ENCODE results near the gene FARS2.

FARS2 gene

GRCh38 chr6:5731435-5731834, 470.1 kb downstream of the FARS2 start:
- no peak for DNase-seq (ENCODE audit: low spot score)

DNA sequence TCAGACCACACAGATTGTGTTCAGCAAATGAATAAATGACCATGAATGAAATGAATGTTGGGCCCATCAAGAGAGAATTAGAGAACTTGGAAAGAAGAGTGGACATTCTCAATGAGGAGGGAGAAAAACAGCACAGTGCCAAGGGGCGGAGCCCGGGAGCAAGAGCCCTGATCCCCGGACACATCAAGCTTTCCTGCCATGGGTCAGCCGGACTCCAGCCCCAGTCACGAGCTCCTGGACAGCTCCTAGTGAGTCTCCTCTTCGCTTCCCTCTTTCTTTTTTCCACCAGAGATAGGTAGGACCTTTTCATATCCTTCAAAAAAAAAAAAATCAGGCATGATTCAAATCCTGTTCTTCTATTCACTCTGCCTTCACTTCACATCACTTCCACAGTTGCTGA, 471.2 kb downstream of the FARS2 start:
- DNase-seq (ENCODE audit: low spot score): no peak

DNA sequence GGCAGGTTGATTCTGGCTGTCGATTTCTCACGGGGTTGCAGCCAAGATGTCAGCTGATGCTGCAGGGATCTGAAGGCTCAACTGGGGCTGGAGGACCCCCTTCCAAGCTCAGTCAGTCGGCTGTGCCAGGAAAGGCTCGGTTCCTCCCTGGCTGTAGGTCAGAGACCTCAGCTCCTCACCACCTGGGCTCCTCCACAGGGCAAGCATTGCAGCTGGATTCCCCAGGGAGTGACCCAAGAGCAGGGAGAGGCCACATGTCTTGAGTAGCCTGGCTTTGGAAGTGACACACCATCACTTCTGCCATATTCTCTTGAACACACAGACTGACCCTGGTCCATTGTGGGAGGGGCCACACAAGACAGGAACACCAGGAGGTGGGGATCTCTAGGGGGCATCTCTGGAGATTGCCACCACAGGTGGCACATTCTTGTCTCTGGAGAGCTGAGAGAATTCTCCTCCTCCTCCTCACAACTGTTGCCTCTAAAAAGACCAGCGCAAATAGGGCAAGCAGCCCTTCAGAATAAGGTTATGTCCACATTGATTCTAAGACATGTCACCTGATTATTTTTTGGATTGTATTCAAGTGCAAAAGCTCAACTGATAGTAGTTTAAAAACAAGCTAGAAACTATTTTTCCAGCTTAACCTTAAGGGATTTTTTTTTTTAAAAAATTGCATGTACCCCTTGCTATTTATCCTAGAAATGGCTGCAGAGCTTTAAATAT, 474.9 kb downstream of the FARS2 start:
- DNase-seq (ENCODE audit: low spot score): no peak

DNA sequence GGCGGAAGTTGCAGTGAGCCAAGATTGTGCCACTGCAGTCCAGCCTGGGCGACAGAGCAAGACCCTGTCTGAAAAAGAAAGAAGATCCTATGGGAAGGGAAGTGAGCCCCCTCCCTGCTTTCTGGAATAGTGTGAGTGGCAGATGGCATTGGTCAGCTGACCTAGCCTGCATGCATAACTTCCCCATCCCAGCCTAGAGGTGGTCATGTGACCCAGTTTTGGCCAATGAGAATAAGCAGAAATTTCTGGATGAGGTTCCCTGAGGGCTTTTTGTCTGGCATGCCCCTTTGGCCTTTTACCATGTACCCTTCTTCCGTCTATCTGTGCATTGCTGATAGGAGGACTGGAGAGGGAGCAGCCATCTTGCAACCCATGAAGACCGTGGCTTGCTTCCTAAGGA, 476.1 kb downstream of the FARS2 start:
- DNase-seq (ENCODE audit: low spot score): no peak

DNA sequence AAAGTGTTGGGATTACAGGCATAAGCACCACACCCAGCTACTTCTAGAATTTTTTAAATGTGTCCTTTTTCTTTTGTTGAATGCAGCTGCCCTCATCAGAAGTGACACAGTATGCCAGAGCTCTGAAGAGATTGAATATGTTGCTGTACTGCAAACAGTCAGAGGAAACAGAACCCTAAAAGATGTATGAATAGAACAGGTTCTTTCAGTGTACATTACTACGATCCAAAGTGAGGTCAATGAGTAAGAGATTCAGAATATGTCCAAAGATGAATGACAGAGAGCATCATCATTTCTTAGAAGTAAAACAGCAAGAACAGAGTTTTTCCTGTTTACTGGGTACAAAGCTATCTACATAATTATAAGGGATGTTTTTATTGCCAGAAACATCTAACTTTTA, 476.9 kb downstream of the FARS2 start:
- DNase-seq (ENCODE audit: low spot score): no peak

- DNase-seq (ENCODE audit: low spot score): no peak
Observed at GRCh38 chr6:5744497-5744896, 483.2 kb downstream of the FARS2 start.

DNA sequence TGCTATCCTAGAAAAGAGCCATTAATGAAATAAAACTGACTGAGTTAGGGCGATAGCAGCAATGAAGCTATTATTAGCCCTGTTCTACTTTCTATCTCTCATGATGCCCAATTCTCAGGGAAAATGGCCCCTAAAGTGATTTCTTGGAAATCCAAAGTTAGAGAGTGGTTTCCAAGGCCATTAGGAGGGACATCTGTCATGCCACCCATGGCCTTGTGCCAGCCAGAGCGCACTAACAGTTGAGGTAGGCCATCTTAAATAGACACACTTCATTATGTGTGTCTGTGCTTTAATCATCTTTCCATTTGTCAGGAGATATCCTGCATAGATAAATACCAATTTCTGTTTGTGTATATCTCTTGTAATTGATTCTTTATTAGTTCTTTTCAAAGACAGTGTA, 483.8 kb downstream of the FARS2 start:
- no peak for DNase-seq (ENCODE audit: low spot score)

- DNase-seq (ENCODE audit: low spot score): no peak
Observed at GRCh38 chr6:5746053-5746758, 484.9 kb downstream of the FARS2 start.

DNA sequence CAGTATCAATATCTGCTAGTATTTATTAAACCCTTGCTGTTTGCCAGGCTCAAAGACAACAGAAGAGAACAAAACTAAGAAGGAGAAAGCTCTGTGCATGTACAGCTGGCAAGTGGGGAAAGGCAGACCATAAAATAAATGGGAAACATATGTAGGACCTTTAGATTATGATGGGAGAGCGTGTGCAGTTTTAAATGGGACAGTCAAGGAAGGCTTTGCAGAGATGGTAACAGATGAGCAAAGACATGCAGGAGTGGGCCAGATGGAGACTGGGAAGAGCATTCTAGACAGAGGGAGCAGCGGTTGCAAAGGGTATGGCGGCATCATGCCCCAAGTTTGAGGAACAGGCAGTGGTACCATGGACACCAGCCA, 485.4 kb downstream of the FARS2 start:
- DNase-seq (ENCODE audit: low spot score): no peak

- DNase-seq (ENCODE audit: low spot score): no peak
Observed at GRCh38 chr6:5747379-5747778, 486.1 kb downstream of the FARS2 start.

DNA sequence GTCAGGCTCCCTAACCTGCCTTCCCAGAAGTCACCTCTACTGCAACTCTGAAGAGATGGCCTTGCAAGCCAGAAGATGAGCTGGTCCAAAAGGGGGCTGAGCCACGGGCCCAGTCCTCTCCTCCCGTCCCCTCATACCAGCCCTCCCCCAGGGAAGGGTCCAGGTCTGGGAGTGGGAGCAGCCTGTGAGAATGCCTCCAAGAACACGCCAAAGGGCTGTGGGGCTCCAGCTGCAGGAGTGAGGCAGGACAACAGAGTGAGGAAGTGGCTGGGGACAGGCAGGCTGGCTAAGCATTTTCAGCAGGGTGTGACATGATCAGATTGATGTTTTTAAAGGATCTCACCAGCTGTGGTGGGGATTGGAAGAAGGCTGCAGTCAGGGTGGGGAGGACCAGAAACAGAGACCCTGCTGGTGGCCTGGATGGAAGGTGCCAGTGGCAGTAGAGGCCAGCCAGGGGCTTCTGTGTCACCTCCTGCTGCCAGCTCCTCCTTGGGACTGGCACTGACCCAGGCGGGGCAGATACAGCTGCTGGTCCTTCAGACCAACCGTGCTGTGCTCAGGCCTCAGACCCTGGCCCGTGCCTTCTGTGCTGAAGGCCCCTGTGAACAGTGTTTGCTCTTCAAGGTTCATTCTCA, 487.8 kb downstream of the FARS2 start:
- no peak for DNase-seq (ENCODE audit: low spot score)

- DNase-seq (ENCODE audit: low spot score): no peak
Observed at GRCh38 chr6:5749651-5750215, 488.4 kb downstream of the FARS2 start.

DNA sequence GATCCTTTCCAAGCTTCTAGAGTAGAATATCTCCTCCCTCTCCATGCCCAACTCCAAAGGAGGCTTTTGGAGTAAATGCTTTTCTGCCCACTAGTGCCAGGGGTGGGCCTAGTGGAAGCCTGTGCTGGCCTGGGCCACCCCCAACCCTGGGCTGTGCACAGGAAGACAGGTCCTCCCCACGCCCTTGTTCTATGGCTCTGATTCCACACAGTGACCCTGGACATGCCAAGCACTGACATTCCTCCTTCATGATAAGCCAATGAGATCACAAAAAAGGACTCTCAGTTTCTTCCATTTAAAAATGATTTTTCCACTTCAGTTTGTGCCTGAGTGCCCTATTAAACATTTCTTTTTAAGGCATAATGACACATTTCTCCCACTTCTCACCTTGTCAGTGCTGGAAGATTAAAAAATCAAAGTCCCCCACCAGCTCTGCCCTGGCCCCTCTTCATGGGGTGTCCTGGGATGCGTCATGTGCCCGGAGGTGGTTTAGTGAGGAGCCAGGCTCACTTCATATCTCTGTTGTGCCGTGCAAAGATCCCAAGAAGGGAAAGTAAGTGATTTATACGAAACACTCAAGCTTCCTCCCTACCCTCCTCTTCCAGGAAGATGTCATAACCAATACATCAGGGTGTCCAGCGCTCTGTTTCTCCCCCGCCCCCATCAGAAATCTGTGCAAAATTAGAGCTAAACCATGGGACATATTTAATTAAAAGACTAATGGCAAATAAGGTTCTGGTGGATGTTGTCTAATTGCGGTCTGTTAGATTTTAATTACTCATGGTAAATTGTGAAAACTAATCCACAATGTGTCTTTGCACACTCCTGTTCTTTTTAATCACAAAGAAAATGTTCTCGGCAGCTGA, 490.4 kb downstream of the FARS2 start:
- DNase-seq (ENCODE audit: low spot score): no peak

- DNase-seq (ENCODE audit: low spot score): peak; percentile 53
Observed at GRCh38 chr6:5752391-5752680, 491.0 kb downstream of the FARS2 start.

DNA sequence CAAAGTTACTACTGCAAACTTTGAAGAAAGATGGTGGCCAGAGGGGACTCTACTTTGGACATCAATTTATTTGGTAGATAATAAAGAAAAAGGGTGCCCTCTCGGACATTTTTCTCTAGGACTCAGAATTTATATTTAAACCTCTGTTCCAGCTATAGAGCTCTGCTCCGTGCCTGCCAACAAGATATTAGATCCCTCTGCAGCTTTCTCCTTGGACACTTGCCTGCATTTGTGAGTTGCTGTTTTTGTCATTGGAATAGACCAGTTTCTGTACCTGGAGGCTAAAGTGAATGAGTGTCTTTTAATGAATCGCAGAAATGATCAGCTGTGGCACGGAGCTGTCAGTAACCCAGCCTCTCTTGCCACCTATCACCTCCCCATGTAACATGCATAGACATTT, 491.9 kb downstream of the FARS2 start:
- no peak for DNase-seq (ENCODE audit: low spot score)

GRCh38 chr6:5754904-5755303, 493.6 kb downstream of the FARS2 start:
- DNase-seq (ENCODE audit: low spot score): no peak

- DNase-seq (ENCODE audit: low spot score): no peak
Observed at GRCh38 chr6:5759571-5759970, 498.3 kb downstream of the FARS2 start.

DNA sequence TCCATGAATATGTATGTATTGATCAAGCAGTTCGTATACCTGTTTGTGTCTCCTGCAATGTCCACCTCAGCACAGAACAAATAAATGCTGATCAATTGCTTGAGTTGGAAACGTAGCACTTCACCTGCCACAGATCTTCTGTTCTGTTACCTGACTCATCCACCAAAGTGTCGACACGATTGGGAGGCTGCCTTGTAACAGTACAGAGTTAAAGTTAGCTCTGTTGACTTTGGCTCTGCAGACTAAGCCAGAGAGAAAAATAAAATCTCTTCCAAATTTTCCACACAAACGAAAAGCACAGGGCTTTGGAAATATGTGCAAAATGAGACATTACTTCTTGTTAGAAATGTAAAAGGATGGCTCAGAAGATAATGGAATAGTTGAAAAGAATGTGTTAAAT, 500.1 kb downstream of the FARS2 start:
- no peak for DNase-seq (ENCODE audit: low spot score)

DNA sequence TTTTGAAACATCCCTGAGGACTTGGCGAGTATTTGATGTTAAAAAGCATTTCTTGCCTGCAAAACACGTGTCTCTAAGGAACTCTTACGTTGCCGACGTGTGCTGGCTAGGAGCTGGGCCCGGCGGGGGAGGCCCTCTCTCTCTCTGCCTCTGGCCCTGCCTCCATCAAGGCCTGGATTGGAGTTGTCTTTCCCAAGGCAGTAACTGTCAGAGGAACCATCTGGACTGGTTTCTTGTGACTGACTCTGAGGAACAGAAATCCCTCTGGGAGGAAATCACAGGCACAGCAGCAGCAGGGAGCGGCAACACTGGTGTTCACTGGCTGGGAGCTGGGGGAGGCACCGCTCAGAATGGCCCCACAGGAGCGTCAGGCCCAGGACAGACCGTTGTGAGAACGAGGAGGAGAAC, 501.3 kb downstream of the FARS2 start:
- DNase-seq (ENCODE audit: low spot score): no peak

GRCh38 chr6:5763407-5763806, 502.1 kb downstream of the FARS2 start:
- peak; percentile 16 for DNase-seq (ENCODE audit: low spot score)

- DNase-seq (ENCODE audit: low spot score): no peak
Observed at GRCh38 chr6:5763871-5764270, 502.6 kb downstream of the FARS2 start.

DNA sequence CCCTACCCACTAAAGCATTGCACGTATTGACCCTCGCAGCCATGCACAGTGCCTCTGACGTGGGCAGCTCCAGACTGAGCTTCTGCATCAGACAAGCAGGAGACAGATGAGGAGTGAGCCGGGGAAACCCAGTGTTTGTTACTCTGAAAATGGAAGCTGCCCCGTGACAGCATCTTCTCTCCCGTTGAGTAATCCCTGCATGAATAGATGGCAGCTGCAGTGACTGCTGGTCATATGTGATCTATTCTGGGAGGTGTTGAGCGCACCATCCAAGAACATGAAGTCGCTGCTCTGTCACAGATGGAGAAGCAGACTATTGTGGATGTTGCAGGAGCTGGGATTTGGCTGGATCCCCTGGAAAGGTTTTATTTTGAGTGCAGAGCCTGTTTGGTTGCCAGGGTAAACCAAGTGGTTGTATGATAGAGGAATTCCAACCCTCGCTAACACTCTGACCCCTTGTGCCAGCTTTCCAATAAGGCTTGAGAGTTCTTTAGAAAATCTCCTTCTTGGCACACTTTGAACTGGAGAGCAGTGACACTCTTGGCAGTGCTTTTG, 503.2 kb downstream of the FARS2 start:
- no peak for DNase-seq (ENCODE audit: low spot score)
